Aorta (tissue), 5 donors: ENCODE results near the gene MSI2. TPM values are rescaled to one million over a fixed set of nuclear protein-coding genes. Genes with fewer than 3 reads are reported as not detected.

Source experiments
- ATAC-seq: fragments of 200-7000 bp; cut with Tn5 transposase; one replicate; pipeline ENCODE4 v1.9.1; 2022; ENCODE audit warnings: moderate library complexity; ENCODE audit not compliant: low FRiP score
- DNase-seq, 2 donors: peaks; one replicate each; pipeline ENCODE4 v3.0.0-alpha.2; 2020
- H3K27ac ChIP-seq, 2 donors: one replicate each; pipeline ENCODE4 v1.5.1; 2013; ENCODE audit warnings: low read length in 2 of 2, mild to moderate bottlenecking in 2 of 2, moderate library complexity in 2 of 2, control low read depth in 1 of 2, inconsistent platforms in 1 of 2, low read depth in 1 of 2
- H3K27me3 ChIP-seq, 2 donors: one replicate each; pipeline ENCODE4 v1.6.1; 2013; ENCODE audit warnings: control low read depth in 1 of 2, low read length in 1 of 2, mild to moderate bottlenecking in 1 of 2, moderate library complexity in 1 of 2; ENCODE audit not compliant: insufficient read depth in 2 of 2, control insufficient read depth in 1 of 2
- H3K36me3 ChIP-seq, 2 donors: one replicate each; pipeline ENCODE4 v1.6.1; 2013; ENCODE audit warnings: control low read depth in 1 of 2, low read length in 1 of 2, mild to moderate bottlenecking in 1 of 2; ENCODE audit not compliant: insufficient read depth in 2 of 2, control insufficient read depth in 1 of 2
- H3K4me1 ChIP-seq, 2 donors: one replicate each; pipeline ENCODE4 v1.6.1; 2013; ENCODE audit warnings: low read length in 2 of 2, control low read depth in 1 of 2, mild to moderate bottlenecking in 1 of 2, moderate library complexity in 1 of 2; ENCODE audit not compliant: insufficient read depth in 2 of 2, control insufficient read depth in 1 of 2
- H3K4me3 ChIP-seq, 2 donors: one replicate each; pipeline ENCODE4 v1.5.1; 2013; ENCODE audit warnings: low read length in 2 of 2, control low read depth in 1 of 2, mild to moderate bottlenecking in 1 of 2
- H3K9me3 ChIP-seq: one replicate; pipeline ENCODE4 v1.6.1; 2013; ENCODE audit warnings: mild to moderate bottlenecking, low read length; ENCODE audit not compliant: control insufficient read depth
- WGBS, 2 donors: extraction: QIAGEN DNeasy Blood & Tissue Kit; methylation state at CpG; one replicate each; pipeline ENCODE4 v1.1.7; 2013; 5-methylcytosine and 5-hydroxymethylcytosine counted together
- intact Hi-C, 2 donors: fragments of 100-400 bp; cut with DNase I; formaldehyde crosslinking; loops; one replicate each; pipeline versions ENCODE4 v1.14.2 to v1.15.0; 2022
- polyA plus RNA-seq, 2 donors: library from polyadenylated mRNA; stranded (reverse); fragments of 200-250 nt; gene quantifications; one replicate each; pipeline ENCODE4 v1.2.3, GENCODE V29; 2013
- total RNA-seq, 2 donors: library from RNA; stranded (reverse); fragmentation: NEBNext Ultra II Directional; extraction: Animal tissue kit (Norgen Biotek cat#: 25700); gene quantifications; one replicate each; pipeline ENCODE4 v1.2.1, GENCODE V29; 2021
- donor health status: healthy with polysubstance abuse.
- donor health status: Bipolar disorder and iron deficiency.
- donor health status: DM: no; HTN: no; CAD: no.
- donor health status: DM: no; HTN: no; CAD: no.
- donor health status: DM: yes; HTN: yes; CAD: no.

MSI2 gene
- total and polyA plus RNA-seq, 4 donors = 9.3 to 48.2 (median 29.1) TPM

GRCh38 chr17:57466017-57466471, 209.7 kb downstream of the MSI2 start:
- H3K4me1 ChIP-seq = no peaks in the 10 kb centered on the region
- WGBS, 2 donors = 76% methylated on average over 10 of the region's 10 CpGs
- H3K27me3 ChIP-seq = no peaks in the 10 kb centered on the region
- intact Hi-C loops = no loop called here
- no peak overlapping the region for H3K4me3 ChIP-seq
- H3K27ac ChIP-seq = no peak overlapping the region
- DNase-seq (no peak), ATAC-seq (no peak)
- H3K9me3 ChIP-seq = no peaks in the 10 kb centered on the region
- H3K36me3 ChIP-seq = no peaks in the 10 kb centered on the region

- no peak for DNase-seq
- H3K36me3 ChIP-seq = no peaks in the 10 kb centered on the region
- no peak overlapping the region for H3K27ac ChIP-seq
- no peak for ATAC-seq
- H3K27me3 ChIP-seq = no peaks in the 10 kb centered on the region
- H3K9me3 ChIP-seq = no peaks in the 10 kb centered on the region
- 96 to 100% methylated on average over 1 of the region's 1 CpG for WGBS, 2 donors
- H3K4me3 ChIP-seq = no peak overlapping the region
- no peaks in the 10 kb centered on the region for H3K4me1 ChIP-seq
- intact Hi-C loops = no loop called here
Measured at GRCh38 chr17:57466521-57466920, 210.2 kb downstream of the MSI2 start.

- no peak for DNase-seq
- ATAC-seq = no peak
- H3K27me3 ChIP-seq = no peaks in the 10 kb centered on the region
- H3K27ac ChIP-seq = no peak overlapping the region
- H3K4me3 ChIP-seq = no peak overlapping the region
- no peaks in the 10 kb centered on the region for H3K4me1 ChIP-seq
- 97 to 99% methylated on average over 4 of the region's 4 CpGs for WGBS, 2 donors
- intact Hi-C loops = no loop called here
- H3K36me3 ChIP-seq = no peaks in the 10 kb centered on the region
- no peaks in the 10 kb centered on the region for H3K9me3 ChIP-seq
Measured at GRCh38 chr17:57467226-57467625, 210.9 kb downstream of the MSI2 start.

DNA sequence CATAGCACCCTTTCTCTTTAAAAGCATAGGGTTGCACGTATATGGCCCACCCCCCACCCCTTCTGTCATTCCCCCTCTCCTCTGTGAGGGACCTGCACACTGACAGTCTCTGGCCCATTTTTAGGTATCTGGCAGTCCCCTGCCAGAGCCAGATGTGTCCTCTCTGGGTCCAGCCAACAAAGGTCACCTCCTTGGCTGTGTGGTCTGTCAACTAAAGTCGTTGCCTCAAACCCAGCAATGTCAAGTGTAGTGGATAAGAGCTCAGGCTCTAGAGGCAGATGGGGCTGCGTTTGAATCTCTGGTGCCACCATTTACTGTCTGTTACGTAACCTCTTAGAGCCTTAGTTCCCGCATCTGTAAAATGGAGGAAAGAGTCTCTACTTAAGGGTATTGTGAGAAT, 211.5 kb downstream of the MSI2 start:
- no peaks in the 10 kb centered on the region for H3K9me3 ChIP-seq
- no peak overlapping the region for H3K27ac ChIP-seq
- DNase-seq (no peak), ATAC-seq (no peak)
- H3K36me3 ChIP-seq = no peaks in the 10 kb centered on the region
- no peaks in the 10 kb centered on the region for H3K27me3 ChIP-seq
- WGBS, 2 donors = 97 to 98% methylated on average over 5 of the region's 5 CpGs
- intact Hi-C loops = no loop called here
- H3K4me1 ChIP-seq = no peaks in the 10 kb centered on the region
- no peak overlapping the region for H3K4me3 ChIP-seq

DNA sequence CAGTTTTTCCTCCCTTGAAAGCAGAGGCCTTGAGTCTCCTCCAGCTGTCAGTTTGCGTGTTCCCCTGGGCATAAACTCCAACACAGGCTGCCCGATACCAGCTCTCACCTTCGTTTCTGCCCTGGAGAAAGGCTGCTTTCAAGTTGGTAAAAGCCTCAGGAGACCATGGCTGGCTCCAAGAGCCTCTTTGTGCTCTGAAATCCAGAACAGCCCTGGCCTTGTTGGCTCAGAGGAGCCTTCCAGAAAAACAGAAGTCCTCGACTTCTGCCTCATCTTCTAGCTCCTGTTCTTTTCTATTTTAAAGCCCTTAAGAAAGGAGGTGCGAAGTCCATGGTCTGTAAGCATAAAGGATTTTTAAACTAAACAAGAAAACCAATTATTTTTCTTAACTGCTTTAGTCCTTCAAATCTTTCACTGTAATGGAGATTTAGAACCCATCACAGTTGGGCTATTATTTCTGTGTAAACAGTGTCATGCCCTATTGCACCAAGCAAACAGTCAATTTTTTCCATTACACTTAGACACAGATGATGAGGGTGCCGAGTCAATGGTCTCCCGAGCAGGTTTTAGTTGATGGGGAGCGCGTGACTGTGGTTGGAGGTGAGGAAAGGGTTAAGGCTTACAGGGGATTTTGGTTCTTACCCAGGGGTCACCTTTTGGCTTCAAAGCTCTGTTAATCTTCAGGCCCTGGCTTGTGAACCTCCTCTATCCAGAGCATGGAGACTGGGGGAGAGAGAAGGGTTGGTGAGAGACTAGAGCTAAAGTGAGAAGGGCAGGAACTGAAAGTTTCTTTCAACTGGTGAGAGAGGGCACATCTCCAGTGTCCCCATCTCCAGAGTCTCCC, 212.8 kb downstream of the MSI2 start:
- Histone ChIP-seq H3K9me3 (no peaks in the 10 kb centered on the region), H3K4me3 (no peak overlapping the region), H3K27me3 (no peaks in the 10 kb centered on the region), H3K36me3 (no peaks in the 10 kb centered on the region), H3K4me1 (no peaks in the 10 kb centered on the region), H3K27ac (no peak overlapping the region)
- DNase-seq (no peak), ATAC-seq (no peak)
- 93 to 94% methylated on average over 9 of the region's 9 CpGs for WGBS, 2 donors
- intact Hi-C loops = no loop called here

- H3K4me3 ChIP-seq = no peak overlapping the region
- no peak overlapping the region for H3K27ac ChIP-seq
- no peaks in the 10 kb centered on the region for H3K9me3 ChIP-seq
- DNase-seq (no peak), ATAC-seq (no peak)
- H3K27me3 ChIP-seq = no peaks in the 10 kb centered on the region
- intact Hi-C loops = no loop called here
- no peaks in the 10 kb centered on the region for H3K4me1 ChIP-seq
- 91 to 93% methylated on average over 3 of the region's 3 CpGs for WGBS, 2 donors
- H3K36me3 ChIP-seq = no peaks in the 10 kb centered on the region
Measured at GRCh38 chr17:57470906-57471305, 214.6 kb downstream of the MSI2 start.

GRCh38 chr17:57471868-57472368, 215.6 kb downstream of the MSI2 start:
- WGBS, 2 donors = 92% methylated on average over 8 of the region's 8 CpGs
- Histone ChIP-seq H3K4me1 (no peaks in the 10 kb centered on the region), H3K36me3 (no peaks in the 10 kb centered on the region), H3K27me3 (no peaks in the 10 kb centered on the region), H3K4me3 (no peak overlapping the region), H3K27ac (no peak overlapping the region), H3K9me3 (no peaks in the 10 kb centered on the region)
- intact Hi-C loops = loop anchor here in 1 of 2 donors (2.0 kb wide), 1 partner anchor 27 kb away; no protein-coding TSS in a partner anchor
- DNase-seq (no peak), ATAC-seq (no peak)

DNA sequence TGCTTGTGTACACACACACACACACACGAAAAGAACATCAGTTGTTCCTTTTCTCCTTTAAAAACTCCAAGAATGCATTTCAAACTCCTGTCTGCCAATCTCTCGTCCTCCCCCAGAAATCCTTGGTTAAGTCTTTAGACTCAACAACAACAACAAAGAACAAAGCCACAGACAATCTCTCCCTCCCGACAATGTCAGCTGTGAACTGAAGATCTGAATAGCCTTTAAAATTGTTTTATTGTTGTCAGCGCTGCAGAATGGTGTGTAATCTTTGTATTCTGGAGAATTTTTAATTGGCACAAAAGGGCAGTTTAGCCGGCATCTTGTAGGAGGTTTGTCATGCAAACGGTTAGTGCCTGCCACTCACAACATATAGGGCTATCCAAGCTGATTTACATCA, 219.5 kb downstream of the MSI2 start:
- Histone ChIP-seq H3K36me3 (no peaks in the 10 kb centered on the region), H3K4me1 (peaks cover 0 to 2% of the 10 kb centered on the region in 2 donors), H3K4me3 (no peak overlapping the region), H3K9me3 (no peaks in the 10 kb centered on the region), H3K27ac (no peak overlapping the region), H3K27me3 (no peaks in the 10 kb centered on the region)
- ATAC-seq = no peak
- intact Hi-C loops = no loop called here
- WGBS, 2 donors = 91 to 93% methylated on average over 6 of the region's 6 CpGs
- no peak for DNase-seq
